HG03439 (cell line): Measurements from ENCODE around the gene NGDN.
"Not testable (repeated sequence)": the region's sequence is repeated elsewhere in the genome, so short reads cannot be mapped to it uniquely, and the experiment has no call there.

Experiments used
- ATAC-seq: cut with Tn5 transposase; IDR thresholded peaks from one replicate; pipeline ENCODE4 v1.9.1; 2021; ENCODE audit warnings: mild to moderate bottlenecking, moderate library complexity; ENCODE audit not compliant: unreplicated experiment

The NGDN gene

DNA sequence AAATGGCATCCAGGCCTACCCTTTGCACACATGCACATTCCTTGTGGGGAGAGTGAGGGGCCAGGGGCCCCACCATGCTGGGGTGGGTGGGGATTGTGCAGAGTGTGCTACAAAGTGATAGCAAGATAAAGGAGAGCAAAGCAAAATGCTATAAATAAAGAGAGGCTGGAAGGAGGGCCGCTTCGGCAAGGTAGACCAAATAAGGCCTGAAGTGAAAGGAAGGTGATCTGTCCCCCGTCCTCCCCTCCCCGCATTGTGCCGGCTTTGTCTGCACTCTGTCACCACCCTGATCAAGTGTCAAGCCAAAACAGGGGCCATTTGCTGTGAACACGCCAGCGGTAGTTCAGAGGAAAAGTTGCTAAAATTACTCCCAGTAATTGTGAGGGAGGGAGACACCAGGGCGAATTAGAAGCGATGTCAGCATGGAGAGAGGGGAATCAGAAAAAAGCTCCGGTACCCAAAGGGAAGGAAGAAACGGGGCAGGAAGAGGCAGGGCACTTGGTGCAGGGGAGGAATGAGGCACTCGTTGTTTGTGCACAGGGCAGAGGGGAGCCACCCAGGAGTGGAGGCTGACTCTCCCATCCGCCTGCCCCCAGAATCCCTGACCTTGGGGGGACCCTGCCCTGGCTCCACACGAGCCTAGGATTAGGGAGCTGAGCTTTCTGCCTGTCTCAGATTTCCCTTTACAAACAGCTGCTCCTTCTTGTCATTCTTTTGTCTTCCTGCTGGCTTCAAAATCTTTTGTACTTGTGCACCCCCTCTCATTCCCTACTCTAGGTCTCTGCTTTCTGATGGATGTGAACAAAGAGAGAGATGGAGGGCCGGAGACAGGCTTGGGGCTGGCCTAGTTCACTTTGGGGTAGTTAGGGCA, 31.2 kb upstream of the NGDN start:
- ATAC-seq: no peak

- no peak for ATAC-seq
These were observed 30.2 kb upstream of the NGDN start for GRCh38 chr14:23439107-23439835.

GRCh38 chr14:23441076-23441475, 28.4 kb upstream of the NGDN start:
- no peak for ATAC-seq

DNA sequence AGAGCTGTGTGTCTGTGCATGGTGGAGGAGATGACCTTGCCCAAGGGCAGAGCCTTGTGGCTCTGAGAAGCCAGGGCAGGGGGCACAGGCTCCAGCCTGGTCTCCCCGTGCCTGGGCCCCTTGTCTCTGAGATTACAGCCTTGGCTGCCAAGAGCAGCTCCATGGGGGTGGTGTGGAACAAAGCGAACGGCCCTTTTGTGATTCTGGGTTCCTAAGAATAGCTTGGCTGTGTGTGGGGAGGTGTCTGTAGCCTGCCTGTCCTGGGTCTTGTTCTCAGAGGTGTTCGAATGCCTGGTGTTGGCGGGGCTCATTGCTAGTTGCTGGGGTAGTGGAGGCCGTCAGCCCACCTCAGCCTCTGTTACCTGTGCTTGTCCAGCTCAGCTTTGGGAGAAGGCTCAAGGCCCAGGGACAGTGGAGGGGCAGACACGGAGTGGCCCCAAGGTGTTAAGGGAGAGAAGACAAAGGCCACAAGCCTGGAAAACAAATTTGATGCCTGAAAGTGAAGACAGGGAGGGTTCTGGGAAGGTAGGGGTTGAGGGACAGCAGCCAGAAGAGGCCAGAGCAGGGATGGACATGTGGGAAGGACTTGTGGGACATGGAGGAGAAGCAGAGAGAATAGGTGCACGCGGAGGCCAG, 26.7 kb upstream of the NGDN start:
- ATAC-seq: no peak

DNA sequence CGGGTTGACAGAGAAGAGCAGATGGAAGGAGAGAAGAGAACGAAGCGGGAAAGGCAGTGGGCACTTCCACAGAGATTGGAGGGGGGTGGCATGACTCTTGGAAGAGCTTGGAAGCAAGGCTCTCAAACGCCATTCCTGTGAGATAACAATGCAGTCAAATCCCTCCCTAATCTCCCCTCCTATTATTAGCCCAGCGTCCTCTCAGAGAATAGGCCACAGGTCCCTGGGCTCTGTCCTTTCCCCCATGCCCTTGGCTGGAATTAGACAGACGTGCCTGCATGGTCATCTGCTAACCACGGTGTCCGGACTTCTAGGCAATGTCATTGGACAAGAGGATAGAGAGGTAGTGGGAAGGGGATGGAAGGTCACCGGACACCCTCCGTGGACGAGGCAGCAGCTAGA, 26.1 kb upstream of the NGDN start:
- no peak for ATAC-seq

- ATAC-seq: no peak
These were observed 25.6 kb upstream of the NGDN start for GRCh38 chr14:23443881-23444280.

DNA sequence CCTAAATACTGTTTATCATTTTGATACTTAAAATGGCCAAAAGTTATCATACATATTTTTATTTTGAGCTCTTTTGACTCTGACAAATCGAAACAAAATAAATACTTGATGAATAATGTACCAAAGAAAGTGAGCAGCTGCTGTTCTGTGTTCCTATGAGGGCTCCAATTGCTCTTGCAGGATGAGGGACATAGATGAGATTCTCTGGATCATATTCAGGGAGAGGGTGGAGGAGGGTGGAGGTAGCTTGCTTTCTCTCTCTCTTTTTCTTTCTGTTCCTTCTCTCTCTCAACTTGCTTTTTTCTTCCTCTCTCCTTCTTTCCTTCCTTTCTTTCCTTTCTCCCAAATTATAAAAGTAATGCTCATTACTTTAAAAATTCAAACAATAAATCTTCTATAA, 25.2 kb upstream of the NGDN start:
- ATAC-seq: no peak

- no peak for ATAC-seq
These were observed 23.7 kb upstream of the NGDN start for GRCh38 chr14:23445773-23446172.

GRCh38 chr14:23446291-23446851, 23.1 kb upstream of the NGDN start:
- ATAC-seq: no peak

- ATAC-seq: no peak
These were observed 21.8 kb upstream of the NGDN start for GRCh38 chr14:23447361-23448350.

DNA sequence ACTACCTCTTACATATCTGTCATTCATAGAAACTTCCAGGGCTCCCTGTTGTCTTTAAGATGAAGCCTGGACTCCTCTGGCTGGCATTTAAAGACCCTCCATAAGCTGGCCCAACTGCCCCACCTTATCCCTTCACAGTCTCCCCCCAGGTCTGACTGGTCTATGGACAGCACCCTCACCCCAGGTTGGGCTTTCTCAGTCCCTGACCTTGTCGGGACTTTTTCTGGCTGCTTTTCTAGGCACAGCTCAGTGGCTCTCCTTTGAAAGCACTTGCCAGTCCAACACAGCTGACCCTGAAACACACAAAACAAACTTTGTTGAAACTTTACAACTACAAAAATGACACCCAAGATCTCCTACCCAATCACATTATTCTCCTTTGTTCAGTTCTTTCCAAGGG, 20.2 kb upstream of the NGDN start:
- no peak for ATAC-seq

DNA sequence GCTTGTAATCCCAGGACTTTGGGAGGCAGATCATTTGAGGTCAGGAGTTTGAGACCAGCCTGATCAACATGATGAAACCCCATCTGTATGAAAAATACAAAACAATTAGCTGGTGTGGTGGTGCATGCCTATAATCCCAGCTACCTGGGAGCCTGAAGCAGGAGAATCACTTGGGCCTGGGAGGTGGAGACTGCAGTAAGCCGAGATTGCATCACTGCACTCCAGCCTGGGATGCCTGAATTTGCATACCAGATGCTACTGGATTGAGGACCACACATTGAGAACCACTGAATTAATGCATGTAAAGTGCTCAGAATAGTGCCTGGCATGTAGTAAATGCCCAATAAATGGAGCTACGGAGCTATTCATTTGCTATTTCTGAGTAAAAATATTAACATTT, 19.1 kb upstream of the NGDN start:
- ATAC-seq: no peak

- ATAC-seq: no peak
These were observed 17.3 kb upstream of the NGDN start for GRCh38 chr14:23452237-23452636.

DNA sequence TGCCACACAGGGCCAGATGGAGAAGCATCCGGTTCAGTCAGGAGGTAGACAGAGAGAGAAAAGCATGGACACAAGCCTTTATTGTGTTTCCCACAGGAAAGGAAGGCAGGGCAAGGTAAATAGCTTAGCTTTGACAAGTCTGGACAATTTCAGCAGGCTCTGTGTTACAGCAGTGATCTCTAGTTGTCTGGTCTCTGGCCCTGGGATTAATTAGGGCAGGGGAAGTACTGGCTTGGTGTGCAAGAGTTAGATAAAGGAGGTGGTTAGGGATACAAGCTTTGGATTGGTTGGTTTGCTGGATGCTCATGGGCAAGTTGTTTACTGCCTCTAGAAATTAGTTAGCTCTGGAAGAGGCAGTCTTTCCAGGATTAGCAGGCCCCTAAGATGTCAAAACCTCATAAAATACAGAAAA, 15.1 kb upstream of the NGDN start:
- no peak for ATAC-seq

- ATAC-seq: not testable (repeated sequence)
These were observed 12.5 kb upstream of the NGDN start for GRCh38 chr14:23456883-23457586.

- no peak for ATAC-seq
These were observed 11.7 kb upstream of the NGDN start for GRCh38 chr14:23457587-23458445.

- ATAC-seq: no peak
These were observed 8.5 kb upstream of the NGDN start for GRCh38 chr14:23460960-23461359.

- ATAC-seq: no peak
These were observed 4.8 kb upstream of the NGDN start for GRCh38 chr14:23464700-23465099.

DNA sequence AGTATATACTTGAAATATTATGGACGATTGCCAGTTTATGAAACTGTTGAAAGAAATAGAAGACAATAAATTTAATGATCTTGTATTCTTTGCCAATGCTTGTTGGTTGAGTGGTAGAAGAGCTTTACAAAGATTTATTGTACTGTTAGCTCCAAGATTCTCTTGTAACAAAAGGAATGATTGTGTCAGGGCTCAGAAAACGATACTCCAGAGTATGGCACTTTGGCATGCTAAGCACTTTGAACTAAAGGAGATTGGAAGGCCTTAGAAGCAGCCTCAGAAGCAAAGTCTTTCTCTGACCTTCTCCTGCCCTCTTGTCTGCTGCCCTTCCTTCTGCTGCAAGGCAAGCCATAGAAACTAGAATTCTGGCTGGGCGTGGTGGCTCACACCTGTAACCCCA, 4.2 kb upstream of the NGDN start:
- ATAC-seq: no peak
